Spleen (tissue), 7 donors: ENCODE results near the gene MINK1.

ENCODE experiments used
- POLR2A ChIP-seq, 3 donors: fragments of 450-650 bp; IDR thresholded peaks; one replicate each; pipeline ENCODE4 v1.5.1; 2017; ENCODE audit warnings: antibody characterized with exemption in 3 of 3, mild to moderate bottlenecking in 1 of 3
- POLR2AphosphoS5 ChIP-seq, 3 donors: sonication (generic); formaldehyde crosslinking; IDR thresholded peaks; one replicate each; pipeline ENCODE4 v1.5.1; 2017; ENCODE audit warnings: antibody characterized with exemption in 3 of 3
- TF ChIP-seq, protein P1 (sequence below), 11 experiments: fragments of 200-600 bp in 7 of 11; fragments of 450-650 bp in 4 of 11; sonication (generic) in 4 of 11; IDR thresholded peaks in 8 of 11; conservative IDR thresholded peaks in 3 of 11; 1 replicate in 7 of 11; 2 replicates in 4 of 11; pipeline versions ENCODE4 v1.4.0 to v1.8.0; 2016 to 2021; ENCODE audit warnings: antibody characterized with exemption in 11 of 11, inconsistent platforms in 4 of 11, mild to moderate bottlenecking in 1 of 11
- donor health status: DM: no; HTN: no; CAD: no; lungs with moderate emphysema.
- donor health status: DM: no; HTN: no; CAD: no.
- donor health status: DM: no; HTN: no; CAD: no.

- TF ChIP-seq, protein P1, sequence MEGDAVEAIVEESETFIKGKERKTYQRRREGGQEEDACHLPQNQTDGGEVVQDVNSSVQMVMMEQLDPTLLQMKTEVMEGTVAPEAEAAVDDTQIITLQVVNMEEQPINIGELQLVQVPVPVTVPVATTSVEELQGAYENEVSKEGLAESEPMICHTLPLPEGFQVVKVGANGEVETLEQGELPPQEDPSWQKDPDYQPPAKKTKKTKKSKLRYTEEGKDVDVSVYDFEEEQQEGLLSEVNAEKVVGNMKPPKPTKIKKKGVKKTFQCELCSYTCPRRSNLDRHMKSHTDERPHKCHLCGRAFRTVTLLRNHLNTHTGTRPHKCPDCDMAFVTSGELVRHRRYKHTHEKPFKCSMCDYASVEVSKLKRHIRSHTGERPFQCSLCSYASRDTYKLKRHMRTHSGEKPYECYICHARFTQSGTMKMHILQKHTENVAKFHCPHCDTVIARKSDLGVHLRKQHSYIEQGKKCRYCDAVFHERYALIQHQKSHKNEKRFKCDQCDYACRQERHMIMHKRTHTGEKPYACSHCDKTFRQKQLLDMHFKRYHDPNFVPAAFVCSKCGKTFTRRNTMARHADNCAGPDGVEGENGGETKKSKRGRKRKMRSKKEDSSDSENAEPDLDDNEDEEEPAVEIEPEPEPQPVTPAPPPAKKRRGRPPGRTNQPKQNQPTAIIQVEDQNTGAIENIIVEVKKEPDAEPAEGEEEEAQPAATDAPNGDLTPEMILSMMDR (IDR thresholded peaks at IDR 0.05 in 8 of 11, conservative IDR thresholded peaks at IDR 0.05 in 3 of 11): no peak
- TF ChIP-seq POLR2AphosphoS5 (IDR thresholded peaks at IDR 0.05) (no peak), POLR2A (IDR thresholded peaks at IDR 0.05) (no peak)
Measured at GRCh38 chr17:4939546-4939795, 106.3 kb downstream of the MINK1 start.
